SK-MEL-5 (cell line): ENCODE results near the gene HAVCR1. TPM values are rescaled to one million over a fixed set of nuclear protein-coding genes. Genes with fewer than 3 reads are reported as not detected.
A peak's percentile ranks its signal among the peaks of the same experiment; 100 is the strongest.
"Not testable (repeated sequence)": the region's sequence is repeated elsewhere in the genome, so short reads cannot be mapped to it uniquely, and the experiment has no call there.

Experiments used
- DNase-seq: peaks from one replicate; pipeline ENCODE4 v3.0.0-alpha.2; 2016; ENCODE audit warnings: low read depth, low spot score
- in situ Hi-C: cut with HindIII; loops from 2 replicates; pipeline ENCODE4 v1.10.0; 2016; ENCODE audit warnings: low sequenced_read_pairs, high pct_unique_total_duplicates, low pct_unique_long_range_greater_than_20kb
- total RNA-seq: library from RNA; depleted of rRNA; stranded (reverse); fragments of >200 nt; shearing (Covaris generic); gene quantifications from 2 replicates; pipeline ENCODE4 v1.2.3, GENCODE V29; 2014

Gene HAVCR1
- total RNA-seq, 1 experiment from 2014 or later, result not detected

DNA sequence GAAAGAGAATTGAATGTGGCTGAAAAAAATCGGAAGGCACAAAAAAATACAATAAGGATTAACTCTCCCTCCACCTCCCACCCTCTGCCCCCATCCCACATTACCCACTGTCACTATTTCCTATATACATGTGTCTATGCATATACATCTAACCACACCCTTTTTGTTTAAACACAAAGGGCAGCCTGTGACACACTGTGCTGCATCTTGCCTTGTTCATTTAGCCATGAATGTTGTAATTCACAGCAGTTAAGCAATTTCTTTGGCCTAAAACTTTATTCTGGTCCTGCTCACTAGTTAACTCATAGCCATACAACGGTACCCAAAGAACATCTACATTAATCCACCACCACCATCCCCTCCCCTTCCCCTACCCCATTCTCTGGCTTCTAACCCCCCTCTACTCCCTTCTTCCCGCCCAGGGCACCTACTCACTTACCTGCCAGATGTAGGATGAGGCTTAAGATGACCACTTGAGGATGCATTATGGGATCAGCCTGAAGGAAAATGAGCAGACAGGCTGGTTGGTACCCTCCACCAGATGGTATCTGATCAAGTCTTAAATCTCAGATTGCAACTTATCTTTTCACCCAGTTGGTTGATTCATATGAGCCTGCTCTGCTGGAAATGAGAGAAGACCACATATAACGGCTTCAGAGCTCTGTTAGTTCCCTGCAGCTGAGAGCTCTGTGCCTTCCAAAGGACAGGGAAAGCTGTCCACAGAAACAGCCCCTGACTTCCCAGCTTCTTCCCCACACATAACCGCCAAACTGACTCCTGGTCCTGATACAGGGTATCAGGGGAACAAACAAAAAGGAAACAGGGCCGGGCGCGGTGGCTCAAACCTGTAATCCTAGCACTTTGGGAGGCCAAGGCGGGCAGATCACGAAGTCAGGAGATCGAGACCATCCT is 1.2 kb downstream of the HAVCR1 start:
- no peak for DNase-seq
- in situ Hi-C loops, result no loop called here

DNA sequence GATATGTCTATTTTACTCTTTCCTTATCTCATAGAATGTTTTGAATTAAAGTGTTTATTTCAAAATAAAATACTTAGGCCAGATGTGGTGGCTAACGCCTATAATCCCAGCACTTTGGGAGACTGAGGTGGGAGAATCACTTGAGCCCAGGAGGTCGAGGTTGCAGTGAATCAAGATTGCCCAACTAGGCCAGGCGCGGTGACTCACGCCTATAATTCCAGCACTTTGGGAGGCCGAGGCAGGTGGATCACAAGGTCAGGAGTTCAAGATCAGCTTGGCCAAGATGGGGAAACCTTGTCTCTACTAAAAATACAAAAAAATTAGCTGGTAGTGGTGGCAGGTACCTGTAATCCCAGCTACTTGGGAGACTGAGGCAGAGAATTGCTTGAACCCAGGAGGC is 2.1 kb downstream of the HAVCR1 start:
- in situ Hi-C loops, DNase-seq: not testable (repeated sequence)

DNA sequence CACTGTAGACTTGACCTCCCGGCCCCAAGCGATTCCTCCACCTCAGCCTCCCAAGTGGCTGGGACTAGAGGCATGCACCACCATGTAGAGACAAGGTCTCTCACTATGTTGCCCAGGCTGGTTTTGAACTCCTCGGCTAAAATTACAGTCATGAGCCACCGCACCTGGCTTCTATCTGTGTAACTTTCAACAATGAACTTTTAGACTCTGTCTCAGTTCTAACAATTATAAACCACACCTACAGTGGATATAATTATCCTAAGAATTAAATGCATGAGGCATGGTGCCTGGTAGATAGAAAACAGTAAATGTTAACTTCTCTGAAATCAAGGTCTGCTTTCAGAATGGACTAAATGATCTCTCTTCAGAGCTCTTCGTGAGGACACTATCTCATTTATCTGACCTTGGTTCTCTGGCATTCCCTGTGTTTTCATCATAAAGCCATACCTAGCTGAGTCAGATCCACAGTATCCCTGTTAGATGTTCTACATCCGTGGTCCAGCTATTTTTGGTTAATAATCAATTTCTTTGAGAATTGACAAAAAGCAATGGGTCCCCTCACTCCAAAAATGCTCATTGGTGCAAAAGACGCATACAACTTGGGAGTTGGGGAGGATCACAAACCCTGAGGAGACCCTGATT is 7.2 kb downstream of the HAVCR1 start:
- in situ Hi-C loops, result no loop called here
- DNase-seq, result no peak

DNA sequence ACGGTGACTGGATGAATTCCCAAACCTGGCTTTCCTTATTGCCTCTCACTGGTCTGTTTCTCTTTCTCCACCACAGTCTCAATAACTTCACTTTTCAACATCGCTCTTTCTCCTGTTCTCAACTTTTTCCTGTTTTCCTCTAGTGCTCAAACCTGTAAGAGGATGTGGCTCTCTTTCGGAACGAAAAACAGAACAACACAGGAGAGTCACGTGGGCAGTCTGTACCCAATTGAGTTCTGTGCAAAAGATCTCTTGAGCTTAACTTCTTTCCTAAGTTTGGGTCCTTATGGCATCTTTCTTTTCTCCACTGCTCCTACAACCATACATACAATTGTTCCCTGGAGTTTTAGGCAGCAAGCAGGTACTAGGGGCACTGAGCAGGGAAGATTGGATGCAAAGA is 8.9 kb downstream of the HAVCR1 start:
- DNase-seq, result no peak
- in situ Hi-C loops, result no loop called here

DNA sequence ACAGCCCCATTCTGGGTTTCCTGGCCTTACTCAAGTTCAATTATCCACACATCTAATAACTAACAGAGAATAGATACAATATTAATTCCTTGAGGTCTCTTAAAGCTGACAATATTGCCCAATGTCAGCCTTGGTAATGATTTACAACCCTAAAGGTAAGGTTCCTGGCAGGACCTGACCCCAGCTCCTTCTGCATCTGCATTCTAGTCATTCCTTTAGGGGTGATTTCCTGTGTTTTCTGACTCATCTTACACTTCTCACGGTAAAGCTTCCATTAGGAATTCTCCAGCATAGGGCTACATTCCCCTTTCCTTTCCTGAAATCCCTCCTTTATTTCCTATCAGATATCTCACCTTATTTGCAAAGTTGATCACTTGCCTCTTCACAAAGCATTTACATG is 9.3 kb downstream of the HAVCR1 start:
- in situ Hi-C loops, result no loop called here
- no peak for DNase-seq

DNA sequence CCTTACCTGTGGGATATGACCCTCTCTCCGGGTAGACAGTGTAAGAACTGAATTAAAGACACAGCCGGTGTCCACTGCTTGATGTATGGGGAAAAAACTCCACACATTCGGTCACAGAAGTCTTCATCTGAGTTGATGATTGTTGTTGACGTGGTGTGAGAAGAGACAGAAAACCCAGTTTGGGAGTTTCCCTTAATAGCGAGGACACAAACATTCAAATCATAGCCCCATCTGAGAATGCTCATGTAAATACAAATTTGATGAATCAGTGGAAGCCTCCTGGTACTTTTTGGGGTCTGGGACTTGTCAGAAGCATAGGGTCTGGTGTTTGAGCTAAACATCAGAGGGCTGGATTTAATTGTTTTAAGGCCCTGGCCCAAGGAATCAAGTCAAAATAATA is 11.0 kb downstream of the HAVCR1 start:
- no peak for DNase-seq
- in situ Hi-C loops, result no loop called here

DNA sequence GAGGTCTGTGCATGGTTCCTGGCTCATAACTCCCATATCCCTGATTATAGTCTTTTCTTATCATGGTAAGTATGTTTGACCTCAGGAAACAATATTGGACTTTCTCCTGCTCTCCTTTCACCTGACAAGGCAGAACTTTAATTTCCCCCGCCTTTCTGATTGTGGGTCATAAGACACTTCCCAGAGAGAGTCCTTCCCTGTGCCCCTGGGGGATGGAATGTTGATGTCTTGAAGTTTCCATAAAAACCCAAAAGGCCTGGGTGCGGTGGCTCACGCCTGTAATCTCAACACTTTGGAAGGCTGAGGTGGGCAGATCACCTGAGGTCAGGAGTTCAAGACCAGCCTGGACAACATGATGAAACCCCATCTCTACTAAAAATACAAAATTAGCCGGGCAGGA is 11.9 kb downstream of the HAVCR1 start:
- in situ Hi-C loops, DNase-seq: not testable (repeated sequence)

DNA sequence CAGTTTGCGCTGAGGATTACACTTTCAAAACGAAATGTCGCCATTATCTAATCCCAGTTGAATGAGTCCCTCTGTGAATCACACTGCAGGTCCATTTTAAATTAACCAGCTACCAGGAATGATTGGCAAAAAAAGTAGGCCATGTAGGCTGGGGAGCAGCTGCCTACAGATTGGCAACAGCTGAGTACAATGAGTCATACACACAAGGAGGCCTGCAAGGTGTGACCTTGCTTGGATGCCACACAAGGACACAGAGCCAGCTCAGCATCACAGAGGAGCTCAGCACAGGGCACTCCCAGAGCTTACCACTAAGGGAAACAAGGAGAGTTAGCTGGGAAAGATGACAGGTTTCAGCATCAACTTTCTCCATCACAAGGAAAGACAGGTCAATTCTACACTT is 12.9 kb downstream of the HAVCR1 start:
- in situ Hi-C loops, result no loop called here
- DNase-seq, result no peak

DNA sequence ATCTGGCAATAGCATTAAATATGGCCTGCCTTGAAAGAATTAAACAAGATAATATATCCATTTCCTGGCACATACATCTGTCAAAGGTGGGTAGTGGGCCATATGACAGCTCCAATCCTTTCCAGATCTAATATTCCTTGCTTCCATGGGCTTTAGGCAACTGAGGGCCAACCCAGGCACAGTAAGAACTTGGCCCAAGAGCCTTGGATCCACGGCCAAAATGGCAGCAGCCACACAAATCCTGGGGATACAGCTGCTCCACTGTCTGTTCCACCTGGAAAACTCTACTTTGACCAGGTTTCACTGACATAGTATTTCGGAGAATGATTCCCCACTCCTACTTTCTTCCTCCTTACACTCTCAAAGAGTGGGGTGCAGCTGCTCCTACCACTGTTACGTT is 13.3 kb downstream of the HAVCR1 start:
- DNase-seq, result no peak
- in situ Hi-C loops, result no loop called here

DNA sequence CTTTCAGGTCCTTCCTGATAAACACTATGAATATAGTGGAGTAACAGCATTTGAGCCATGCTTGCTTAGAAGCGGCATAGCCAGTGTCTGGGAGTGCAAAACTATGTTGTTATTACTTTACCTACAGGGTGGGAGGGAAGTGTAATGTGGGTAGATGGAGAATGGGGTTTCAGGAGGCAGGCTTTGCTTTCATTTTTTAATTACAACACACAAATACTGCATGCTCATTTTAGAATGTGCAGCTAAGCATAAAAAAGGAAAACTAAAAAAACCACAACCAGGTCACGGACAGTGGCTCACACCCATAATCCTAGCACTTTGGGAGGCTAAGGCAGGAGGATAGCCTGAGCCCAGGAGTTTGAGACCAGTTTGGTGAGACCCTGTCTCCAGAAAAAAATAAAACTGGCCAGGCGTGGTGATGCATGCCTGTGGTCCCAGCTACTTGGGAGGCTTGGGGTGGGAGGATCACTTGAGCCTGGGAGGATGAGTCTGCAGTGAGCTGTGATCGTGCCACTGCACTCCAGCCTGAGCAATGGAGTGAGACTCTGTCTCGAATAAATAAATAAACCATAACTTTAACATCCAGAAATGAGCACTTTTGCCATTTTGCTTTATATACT is 20.2 kb downstream of the HAVCR1 start:
- no peak for DNase-seq
- in situ Hi-C loops, result no loop called here

DNA sequence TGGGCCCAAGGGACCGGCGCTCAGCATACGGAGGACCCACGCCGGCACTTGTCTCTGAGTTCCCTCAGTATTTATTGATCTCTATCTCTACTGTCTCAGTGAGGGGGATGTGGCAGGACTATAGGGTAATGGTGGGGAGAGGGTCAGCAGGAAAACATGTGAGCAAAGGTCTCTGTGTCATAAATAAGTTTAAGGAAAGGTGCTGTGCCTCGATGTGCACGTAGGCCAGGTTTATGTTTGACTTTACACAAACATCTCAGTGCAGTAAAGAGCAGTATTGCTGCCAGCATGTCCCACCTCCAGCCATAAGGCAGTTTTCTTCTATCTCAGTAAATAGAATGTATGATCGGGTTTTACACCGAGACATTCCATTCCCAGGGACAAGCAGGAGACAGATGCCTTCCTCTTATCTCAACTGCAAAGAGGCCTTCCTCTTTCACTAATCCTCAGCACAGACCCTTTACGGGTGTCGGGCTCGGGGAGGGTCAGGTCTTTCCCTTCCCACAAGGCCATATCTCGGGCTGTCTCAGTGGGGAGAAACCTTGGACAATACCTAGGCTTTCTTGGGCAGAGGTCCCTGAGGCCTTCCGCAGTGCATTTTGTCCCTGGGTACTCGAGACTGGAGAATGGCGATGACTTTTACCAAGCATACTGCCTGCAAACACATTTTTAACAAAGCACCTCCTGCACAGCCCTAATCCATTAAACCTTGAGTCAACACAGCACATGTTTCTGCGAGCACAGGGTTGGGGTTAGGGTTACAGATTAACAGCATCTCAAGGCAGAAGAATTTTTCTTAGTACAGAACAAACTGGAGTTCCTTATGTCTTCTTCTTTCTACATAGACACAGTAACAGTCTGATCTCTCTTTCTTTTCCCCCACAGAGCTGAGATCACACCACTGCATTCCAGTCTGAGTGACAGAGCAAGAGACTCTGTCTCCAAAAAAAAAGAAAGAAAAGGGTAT is 24.5 kb downstream of the HAVCR1 start:
- in situ Hi-C loops, DNase-seq: not testable (repeated sequence)

DNA sequence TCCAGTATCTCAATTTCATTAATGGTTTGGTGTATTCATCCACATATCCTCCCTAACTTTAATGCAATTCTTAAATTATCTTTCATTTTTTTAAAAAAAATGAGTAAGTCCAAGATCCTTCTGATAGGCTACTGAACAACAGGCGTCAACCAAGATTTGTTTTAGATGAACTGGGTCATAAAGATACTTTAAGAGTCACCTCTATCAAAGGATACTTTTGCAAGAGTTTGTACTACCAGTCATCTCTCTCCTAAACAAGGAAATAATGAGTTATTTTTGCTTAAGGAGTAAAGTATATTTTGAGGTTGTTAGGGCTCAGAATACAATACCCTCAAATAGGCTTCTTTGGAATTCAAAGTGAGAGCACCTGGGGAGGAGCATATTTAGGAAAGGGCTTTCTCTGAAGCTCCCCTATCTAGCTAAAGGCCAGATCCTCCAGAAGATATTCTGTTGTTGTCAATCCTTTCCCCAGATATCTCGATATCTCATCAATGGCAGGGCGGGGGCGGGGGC is 25.8 kb downstream of the HAVCR1 start:
- DNase-seq, result no peak
- in situ Hi-C loops, result no loop called here

DNA sequence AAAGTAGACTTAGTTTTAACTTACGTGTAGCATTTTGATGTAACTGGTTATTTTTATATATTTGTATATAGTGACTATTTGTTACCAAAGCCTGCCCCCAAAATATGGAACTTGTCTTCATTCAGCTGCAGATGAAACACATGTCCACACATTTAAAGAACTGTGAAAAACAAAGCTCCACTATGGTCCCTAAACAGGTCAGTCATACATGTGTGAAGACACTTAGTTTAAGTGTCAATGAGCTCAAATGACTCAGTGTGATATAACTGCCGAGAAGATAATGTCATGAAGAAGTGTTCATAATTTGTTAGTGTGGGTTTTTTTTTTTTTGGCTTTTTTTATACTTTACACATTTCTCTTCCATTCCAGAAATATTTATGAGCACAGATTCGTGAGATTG is 28.2 kb downstream of the HAVCR1 start:
- no peak for DNase-seq
- in situ Hi-C loops, result no loop called here

DNA sequence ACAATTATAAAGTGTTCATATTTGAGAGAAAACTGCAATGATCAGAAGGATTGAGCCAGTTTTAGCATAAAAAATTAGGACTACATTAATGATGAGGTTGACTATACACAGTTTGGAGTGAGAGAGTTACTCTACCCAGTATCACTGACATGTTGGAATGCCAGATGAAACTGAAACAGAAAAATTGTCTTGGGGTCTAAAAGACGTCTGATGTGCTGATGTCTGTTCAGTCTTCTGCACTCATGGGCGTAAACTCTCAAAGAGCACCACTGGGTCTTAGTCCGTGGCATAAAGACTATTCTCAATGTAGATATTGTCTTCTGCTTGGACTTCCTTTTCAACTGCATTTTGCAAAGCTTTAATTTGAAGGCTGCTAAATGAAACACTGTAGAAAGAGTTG is 29.5 kb downstream of the HAVCR1 start:
- DNase-seq, result no peak
- in situ Hi-C loops, result no loop called here

DNA sequence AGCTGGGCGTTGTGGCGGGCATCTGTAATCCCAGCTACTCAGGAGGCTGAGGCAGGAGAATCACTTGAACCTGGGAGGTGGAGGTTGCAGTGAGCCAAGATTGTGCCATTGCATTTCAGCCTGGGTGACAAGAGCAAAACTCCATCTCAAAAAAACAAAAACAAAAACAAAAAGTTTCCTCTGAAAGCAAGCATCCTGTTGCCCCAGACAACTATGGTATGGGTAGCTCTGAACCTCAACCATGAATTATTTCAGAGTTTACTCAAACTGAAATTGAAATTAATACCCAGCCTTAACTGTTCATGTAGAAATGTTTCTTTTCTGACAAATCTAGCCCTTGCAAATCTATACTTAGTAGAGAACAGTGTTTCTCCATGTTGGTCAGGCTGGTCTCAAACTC is 31.3 kb downstream of the HAVCR1 start:
- in situ Hi-C loops, DNase-seq: not testable (repeated sequence)

DNA sequence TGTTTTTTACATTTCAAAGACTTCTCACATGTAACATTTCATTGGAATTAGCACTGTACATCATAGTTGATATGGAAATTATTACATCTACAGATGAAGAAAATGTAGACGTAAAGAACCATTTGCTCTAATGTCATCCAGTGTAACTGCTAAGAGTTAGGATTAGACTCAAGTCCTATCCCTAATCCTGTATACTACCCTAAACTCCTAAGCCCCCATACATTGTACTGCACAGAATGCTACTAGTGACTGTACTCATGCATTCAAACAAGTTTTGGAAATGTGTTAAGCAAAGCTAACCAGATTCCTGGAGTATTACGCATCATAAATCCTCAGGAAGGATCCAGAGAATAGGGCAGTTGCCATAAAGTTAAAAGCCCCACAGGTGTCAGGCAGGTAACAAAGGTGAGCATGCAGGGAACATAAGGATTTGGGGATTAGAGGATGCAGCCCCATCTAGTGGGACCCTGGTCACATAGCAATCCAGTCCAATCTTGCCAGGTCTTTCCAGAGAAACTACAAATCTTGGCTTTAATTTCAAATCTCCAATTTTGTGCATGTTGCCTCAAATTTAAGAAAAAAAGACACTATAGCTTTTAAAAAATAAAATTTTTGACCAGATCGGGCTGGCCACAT is 32.0 kb downstream of the HAVCR1 start:
- DNase-seq, result peak; percentile 22
- in situ Hi-C loops, result no loop called here

DNA sequence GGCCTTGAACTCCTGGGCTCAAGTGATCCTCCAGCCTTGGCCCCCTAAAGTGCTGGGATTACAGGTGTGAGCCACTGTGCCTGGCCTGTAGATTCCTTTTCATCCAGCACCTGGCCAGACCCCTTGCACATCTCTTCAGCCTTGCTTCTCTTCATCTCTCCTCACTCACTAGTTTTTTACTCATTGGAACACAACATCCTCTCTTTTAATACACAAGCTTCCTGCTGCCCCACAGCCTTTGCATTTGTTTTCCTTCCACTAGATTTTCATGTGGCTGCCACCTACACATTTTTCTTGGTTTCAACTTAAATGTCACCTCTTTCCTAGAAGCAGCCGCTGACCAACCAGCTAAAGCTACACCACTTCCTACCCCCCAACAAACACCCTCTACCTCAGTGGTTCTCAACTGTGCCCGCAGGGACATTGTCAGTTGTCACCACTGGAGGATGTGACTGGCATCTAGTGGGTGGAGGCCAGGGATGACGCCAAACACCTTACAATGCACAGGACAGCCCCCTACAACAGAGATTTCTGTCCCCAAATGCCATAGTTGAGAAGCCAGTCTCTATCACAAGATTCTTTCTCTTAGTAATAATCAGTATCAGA is 33.7 kb downstream of the HAVCR1 start:
- in situ Hi-C loops, result no loop called here
- no peak for DNase-seq
